NCI-H2196 treated with DMSO at 0.1 percent for 48 hours (cell line): ENCODE results near the gene BPNT1.
"Not testable (repeated sequence)": the region's sequence is repeated elsewhere in the genome, so short reads cannot be mapped to it uniquely, and the experiment has no call there.

Experiments
- DNase-seq: peaks from one replicate; lab custom pipeline; 2025; ENCODE audit not compliant: unreplicated experiment; lab: John Stamatoyannopoulos, UW

BPNT1 gene

GRCh38 chr1:220089650-220090556 is at the start of gene BPNT1:
Gene BPNT1, minus strand, starts transcription at chr1:220089788. Its CDS starts 9,942 bp downstream, at chr1:220079846.
- DNase-seq, result peak; percentile 81

GRCh38 chr1:220137019-220137786 is 47.6 kb upstream of the BPNT1 start:
- no peak for DNase-seq

- DNase-seq, result no peak
Observed at GRCh38 chr1:220135755-220136154, 46.2 kb upstream of the BPNT1 start.

DNA sequence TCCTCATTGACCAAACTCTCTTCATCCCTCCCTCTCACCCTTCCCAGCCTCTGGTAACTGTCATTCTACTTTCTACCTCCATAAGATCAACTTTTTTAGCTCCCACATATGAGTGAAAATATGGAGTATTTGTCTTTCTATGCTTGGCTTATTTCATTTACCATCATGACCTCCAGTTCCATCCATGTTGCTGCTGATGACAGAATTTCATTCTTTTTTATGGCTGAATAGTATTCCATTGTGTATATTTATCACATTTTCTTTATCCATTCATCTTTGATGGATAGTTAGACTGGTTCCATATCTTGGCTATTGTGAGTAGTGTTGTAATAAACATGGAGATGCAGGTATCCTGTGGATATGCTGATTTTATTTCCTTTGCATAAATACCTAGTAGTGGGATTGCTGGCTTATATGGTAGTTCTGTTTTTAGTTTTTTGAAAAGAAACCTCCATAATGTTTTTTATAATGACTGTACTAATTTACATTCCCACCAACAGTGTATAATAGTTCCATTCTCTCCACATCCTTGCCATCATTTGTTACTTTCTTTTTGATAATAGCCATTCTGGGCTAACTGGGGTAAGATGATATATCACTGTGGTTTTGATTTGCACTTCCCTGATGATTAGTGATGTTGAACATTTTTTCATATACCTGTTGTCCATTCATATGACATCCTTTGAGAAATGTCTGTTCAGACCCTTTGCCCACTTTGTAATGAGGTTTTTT is 40.1 kb upstream of the BPNT1 start:
- DNase-seq, result no peak

GRCh38 chr1:220127076-220127475 is 37.5 kb upstream of the BPNT1 start:
- no peak for DNase-seq

DNA sequence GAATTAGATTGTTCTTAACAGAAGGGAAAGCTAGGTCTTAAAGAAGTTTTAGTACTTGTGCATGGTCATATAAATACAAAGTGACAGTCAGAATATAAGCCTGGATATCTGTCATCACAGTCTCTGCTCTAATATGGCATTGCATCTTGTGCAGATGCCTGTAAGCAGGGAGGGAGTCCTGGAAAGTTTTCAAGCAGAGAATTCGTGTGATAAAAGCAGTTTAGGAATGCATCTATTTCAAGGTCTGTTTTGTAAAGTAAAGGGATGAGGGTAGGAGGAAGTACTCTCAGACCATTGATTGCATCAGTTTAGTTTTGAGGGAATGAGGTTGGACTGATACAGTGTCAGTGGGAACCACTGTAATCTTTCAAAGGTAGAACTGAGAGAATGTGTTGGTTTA is 35.0 kb upstream of the BPNT1 start:
- DNase-seq, result no peak

GRCh38 chr1:220123889-220124288 is 34.3 kb upstream of the BPNT1 start:
- DNase-seq, result no peak

GRCh38 chr1:220123066-220123465 is 33.5 kb upstream of the BPNT1 start:
- no peak for DNase-seq

GRCh38 chr1:220121791-220122530 is 32.4 kb upstream of the BPNT1 start:
- no peak for DNase-seq

GRCh38 chr1:220119043-220119512 is 29.5 kb upstream of the BPNT1 start:
- no peak for DNase-seq

- no peak for DNase-seq
Observed at GRCh38 chr1:220113136-220113695, 23.6 kb upstream of the BPNT1 start.

DNA sequence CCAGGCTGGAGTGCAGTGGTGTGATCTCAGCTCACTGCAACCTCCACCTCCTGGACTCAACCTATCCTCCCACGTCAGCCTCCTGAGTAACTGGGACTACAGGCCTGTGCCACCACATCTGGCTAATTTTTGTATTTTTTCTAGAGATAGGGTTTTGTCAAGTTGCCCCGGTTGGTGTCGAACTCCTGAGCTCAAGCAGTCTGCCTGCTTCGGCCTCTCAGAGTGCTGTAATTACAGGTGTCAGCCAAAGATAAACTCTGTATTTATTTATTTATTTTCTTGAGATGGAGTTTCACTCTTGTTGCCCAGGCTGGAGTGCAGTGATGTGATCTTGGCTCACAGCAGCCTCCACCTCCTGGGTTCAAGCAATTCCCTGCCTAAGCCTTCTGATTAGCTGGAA is 23.0 kb upstream of the BPNT1 start:
- not testable (repeated sequence) for DNase-seq

DNA sequence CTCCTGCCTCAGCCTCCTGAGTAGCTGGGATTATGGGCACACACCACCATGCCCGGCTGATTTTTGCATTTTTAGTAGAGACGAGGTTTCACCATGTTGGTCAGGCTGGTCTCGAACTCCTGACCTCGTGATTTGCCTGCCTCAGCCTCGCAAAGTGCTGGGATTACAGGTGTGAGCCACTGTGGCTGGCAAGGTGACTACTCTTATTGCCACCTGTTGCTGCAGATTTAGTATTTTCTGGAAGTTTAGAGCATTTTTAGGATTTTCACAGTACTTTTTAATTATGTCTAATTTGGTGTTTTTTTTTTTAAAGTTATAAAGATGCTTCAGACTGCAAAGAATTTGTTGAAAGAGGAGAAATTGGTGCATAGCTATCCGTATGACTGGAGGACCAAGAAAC is 20.9 kb upstream of the BPNT1 start:
- DNase-seq, result not testable (repeated sequence)

DNA sequence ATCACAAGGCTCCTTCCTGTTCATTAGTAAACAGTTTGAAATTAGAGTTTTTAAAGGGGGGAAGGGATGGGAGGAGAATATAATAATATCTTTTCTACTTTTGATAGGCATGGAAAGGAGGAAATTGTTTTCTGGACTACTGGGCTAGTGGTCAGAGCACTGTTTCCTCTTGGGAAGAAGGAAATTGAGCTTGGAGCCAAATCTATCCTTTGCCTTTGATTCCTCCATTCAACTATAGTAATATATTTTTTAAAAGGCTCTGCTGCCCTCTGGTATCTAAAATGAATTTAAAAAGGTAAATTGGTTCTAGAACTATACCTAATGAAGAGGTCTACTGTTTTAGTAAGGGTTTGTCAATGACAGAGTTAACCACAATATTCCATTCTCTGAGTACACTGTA is 10.2 kb upstream of the BPNT1 start:
- no peak for DNase-seq

DNA sequence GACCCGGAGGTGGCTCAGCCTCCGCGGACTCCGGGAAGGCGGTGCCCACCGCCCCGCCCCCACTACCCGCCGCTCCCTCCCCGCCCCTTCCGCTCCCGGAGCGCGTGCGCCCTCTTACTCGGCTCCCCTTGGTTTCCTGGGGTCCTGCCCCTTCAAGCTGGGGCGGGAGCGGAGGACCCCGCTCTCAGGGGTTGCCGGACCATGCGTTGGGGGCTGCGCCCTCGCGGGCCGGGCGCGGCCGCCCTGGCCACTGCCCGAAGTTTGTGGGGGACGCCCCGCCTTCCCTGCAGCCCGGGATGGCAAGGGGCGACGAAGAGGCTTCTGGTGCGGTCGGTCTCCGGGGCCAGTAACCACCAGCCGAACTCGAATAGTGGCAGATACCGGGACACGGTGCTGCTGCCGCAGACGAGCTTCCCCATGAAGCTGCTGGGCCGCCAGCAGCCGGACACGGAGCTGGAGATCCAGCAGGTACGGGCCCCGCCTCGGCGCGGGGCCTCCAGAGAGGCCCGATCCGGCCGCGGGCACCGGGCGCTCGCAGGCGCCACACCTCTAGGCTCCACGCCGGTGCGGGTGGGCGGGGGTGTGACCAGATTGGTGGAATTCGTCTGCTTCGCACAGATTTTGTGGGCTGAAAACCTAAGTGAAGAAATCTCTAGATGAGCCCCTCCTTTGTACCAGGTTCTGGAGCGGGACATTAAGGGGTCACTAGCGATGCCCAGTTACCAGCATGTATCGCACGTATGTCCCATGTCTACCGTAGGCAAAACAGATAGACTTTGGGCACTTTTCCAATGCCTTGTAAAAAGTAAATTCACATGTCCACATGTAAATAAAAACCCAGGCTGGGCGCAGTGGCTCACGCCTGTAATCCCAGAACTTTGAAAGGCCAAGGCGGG is 4.7 kb upstream of the BPNT1 start, which contains the start of gene IARS2:
Gene IARS2, plus strand, starts transcription at position 117 of the 896 bp plus-strand sequence. Its CDS starts 85 bp downstream, at position 202.
- peak; percentile 61 for DNase-seq

GRCh38 chr1:220093361-220094015 is 3.9 kb upstream of the BPNT1 start:
- no peak for DNase-seq

DNA sequence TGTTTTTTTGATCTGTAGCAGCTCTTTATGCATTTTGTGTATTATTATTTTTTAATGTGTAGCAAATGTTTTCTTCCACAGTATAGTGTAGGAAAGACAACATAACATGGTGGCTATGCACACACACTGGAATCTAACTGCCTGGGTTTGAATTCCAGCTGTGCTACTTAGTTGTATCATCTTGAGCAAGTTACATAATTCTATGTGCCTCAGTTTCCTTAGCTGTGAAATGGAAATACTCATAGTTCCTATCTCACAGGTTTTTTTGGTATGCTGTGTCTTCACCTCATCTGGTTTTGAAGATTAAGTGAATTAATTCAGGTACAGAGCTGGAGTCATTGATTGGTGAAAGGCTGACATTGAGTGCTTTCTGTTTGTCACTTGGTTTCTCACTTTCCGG is 3.1 kb upstream of the BPNT1 start:
- DNase-seq, result no peak

- DNase-seq, result not testable (repeated sequence)
Observed at GRCh38 chr1:220086261-220086686, 3.3 kb downstream of the BPNT1 start.
